ENCODE measurements around the gene ZBTB34.
"Not testable (repeated sequence)": the region's sequence is repeated elsewhere in the genome, so short reads cannot be mapped to it uniquely, and the experiment has no call there.

Gene ZBTB34

DNA sequence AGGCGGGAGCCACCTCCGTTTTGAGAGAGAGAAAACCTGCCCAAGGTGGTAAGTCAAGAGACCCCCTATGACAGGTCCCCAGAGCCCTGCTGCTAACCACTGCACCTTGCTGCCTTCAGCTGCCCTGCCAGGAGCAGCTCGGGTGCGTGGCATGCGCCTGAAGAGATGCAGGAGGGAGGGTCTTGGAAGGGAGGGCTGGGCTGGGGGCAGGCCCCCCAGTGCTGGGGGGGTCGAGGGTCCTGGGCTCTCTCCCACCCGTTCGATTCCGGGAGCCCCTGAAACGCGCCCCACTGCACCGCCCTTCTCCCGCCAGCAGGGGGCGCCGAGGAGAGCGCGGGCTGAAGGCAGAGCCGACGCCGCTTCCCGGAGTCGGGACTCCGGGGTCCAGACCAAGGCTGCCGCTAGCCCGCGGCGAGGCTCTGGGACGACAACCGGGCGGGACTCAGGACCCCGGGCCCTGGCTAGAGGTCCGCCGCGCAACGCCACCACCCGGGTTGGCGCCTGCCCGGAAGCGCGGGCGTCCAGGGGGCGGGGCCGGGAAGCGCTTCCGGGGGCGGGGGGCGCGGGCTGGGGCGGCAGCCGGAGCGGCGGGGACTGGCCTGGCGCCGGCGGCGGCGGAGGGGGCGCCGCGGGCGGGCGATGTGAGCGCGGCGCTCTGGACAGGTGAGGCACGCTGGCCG is at the start of gene ZBTB34:
TSS of gene ZBTB34 (plus strand) at position 563 of the 680 bp plus-strand sequence. CDS start 18,761 bp downstream, outside the sequence.
- DNase-seq (ENCODE audit: low read depth): peak; percentile 55

DNA sequence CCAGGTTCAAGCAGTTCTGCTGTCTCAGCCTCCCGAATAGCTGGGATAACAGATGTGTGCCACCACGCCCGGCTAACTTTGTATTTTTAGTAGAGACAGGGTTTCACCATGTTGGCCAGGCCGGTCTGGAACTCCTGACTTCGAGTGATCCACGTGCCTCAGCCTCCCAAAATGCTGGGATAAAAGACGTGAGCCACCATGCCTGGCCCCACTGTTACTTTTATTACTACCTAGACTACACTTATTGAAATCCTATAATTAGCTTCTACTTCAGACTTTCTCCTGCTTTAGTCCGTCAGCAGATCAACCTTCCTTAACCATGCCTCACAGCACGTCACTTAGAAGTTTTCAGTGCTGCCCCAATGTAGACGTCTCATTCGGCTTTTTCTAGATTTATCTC is 47.4 kb upstream of the ZBTB34 start:
- no peak for DNase-seq (ENCODE audit: low read depth)

GRCh38 chr9:126814091-126814490 is 46.3 kb upstream of the ZBTB34 start:
- no peak for DNase-seq (ENCODE audit: low read depth)

GRCh38 chr9:126817615-126818014 is 42.8 kb upstream of the ZBTB34 start:
- not testable (repeated sequence) for DNase-seq (ENCODE audit: low read depth)

DNA sequence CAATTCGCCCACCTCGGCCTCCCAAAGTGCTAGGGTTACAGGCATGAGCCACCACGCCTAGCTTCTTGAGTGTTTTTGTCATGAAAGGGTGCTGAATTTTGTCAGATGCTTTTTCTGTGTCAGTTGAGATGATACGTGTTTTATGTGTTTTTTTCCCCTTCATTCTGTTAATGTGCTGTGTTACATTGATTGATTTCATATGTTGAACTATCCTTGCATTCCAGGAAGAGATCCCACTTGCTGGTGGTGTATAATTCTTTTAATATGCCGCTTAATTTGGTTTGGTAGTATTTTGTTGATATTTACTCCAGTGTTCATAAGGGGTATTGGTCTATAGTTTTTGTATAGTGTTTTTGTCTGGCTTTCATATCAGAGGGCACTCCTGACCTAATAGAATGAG is 42.0 kb upstream of the ZBTB34 start:
- no peak for DNase-seq (ENCODE audit: low read depth)

- no peak for DNase-seq (ENCODE audit: low read depth)
These were observed 41.0 kb upstream of the ZBTB34 start for GRCh38 chr9:126819482-126819881.

DNA sequence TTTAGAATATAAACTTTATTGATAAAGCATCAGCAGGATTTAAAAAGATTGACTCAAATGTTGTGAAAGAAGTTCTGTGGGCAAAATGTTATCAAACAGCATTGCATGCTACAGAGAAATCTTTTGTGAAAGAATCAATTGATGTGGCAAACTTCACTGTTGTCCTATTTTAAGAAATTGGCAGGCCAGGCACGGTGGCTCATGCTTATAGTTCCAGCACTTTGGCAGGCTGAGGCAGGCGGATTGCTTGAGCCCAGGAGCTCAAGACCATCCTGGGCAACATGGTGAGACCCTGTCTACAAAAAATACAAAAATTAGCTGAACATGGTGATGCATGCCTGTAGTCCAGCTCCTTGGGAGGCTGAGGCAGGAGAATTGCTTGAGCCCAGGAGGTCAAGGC is 38.2 kb upstream of the ZBTB34 start:
- no peak for DNase-seq (ENCODE audit: low read depth)

GRCh38 chr9:126822873-126823272 is 37.6 kb upstream of the ZBTB34 start:
- no peak for DNase-seq (ENCODE audit: low read depth)

- DNase-seq (ENCODE audit: low read depth): not testable (repeated sequence)
These were observed 36.4 kb upstream of the ZBTB34 start for GRCh38 chr9:126824052-126824451.

DNA sequence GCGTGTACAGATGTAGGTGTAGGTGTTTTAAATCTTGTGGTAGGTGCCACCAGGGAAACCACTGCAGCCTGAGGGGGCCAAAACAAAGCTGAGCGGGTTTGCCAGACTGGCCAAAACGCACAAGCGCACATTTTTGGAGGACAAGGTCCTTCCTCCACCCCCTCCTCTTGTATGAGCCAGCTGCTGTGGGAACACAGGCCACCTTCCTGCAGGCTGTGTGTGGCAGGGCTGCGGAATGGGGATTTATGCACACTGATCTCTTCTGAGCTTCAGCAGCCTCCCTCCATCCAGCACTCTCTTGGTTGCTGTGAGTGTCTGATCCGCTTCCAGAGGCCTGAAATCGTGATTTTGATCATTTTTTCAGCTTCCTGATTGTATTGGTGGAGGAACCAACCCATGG is 33.2 kb upstream of the ZBTB34 start:
- no peak for DNase-seq (ENCODE audit: low read depth)

DNA sequence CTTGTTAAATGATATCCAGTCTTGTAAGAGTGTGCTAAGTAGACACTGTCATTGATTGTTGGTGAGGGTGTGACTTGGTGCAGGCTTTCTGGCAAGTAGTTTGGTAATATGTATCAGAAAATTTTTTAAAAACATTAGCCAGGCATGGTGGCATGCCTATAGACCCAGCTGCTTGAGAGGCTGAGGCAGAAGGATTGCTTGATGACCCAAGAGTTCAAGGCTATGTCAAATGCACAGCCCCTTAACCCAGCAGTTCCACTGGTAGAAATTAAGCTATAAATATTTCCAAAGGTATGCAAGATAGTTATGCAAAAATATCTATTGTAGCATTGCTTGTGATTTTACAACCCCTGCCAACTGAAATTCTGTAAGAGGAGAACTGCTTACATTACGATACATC is 31.4 kb upstream of the ZBTB34 start:
- DNase-seq (ENCODE audit: low read depth): no peak

DNA sequence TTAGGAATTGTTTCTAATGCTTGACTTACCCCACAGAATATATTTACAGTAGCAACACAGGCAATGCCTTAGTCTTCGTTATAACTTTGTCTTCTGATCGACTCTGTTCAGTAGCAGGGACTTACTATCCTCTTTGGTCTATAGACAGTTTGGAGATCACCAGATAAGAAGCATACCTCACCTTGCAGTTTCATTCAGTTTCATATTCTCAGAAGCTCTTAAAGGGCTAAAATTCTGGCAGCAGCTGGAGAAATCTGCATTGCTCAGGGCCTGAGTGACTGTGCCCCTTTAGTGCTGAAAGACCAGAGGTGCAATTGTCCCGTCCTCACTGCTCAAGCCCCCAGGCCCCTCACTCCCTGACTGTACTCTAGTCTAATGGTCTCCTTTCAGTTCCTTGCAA is 29.6 kb upstream of the ZBTB34 start:
- no peak for DNase-seq (ENCODE audit: low read depth)

DNA sequence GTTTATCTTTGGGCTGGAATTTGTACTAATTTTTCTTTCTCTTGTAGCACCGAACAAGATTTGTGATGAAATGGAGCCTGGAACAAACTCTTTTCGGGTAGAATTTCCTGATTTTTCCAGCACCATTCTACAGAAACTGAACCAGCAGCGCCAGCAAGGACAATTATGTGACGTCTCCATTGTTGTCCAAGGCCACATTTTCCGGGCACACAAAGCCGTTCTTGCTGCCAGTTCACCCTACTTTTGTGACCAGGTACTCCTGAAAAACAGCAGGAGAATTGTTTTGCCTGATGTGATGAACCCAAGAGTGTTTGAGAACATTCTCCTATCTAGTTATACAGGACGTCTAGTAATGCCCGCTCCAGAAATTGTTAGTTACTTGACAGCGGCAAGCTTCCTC is 28.0 kb upstream of the ZBTB34 start:
- no peak for DNase-seq (ENCODE audit: low read depth)

- DNase-seq (ENCODE audit: low read depth): no peak
These were observed 27.4 kb upstream of the ZBTB34 start for GRCh38 chr9:126833020-126833419.

GRCh38 chr9:126833710-126834345 is 26.6 kb upstream of the ZBTB34 start:
- DNase-seq (ENCODE audit: low read depth): no peak

DNA sequence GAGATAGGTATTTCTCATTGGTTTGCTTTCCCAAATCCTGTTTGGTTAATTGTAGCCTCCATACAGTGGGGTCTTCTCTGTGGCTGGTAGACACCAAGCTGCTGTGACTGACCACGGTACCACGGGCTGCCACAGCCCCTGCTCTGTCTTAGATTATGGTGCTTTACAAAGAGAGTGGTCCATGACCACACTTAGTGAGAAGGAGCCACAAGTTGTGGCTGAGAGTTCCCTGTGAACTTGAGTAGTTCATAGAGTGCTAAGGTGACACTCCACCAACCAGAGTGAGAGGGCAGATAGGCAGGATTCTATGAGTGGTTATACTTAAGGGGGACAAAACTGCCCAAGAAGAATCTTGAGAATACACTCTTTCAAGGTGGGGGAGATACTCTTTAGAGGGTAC is 25.8 kb upstream of the ZBTB34 start:
- no peak for DNase-seq (ENCODE audit: low read depth)

DNA sequence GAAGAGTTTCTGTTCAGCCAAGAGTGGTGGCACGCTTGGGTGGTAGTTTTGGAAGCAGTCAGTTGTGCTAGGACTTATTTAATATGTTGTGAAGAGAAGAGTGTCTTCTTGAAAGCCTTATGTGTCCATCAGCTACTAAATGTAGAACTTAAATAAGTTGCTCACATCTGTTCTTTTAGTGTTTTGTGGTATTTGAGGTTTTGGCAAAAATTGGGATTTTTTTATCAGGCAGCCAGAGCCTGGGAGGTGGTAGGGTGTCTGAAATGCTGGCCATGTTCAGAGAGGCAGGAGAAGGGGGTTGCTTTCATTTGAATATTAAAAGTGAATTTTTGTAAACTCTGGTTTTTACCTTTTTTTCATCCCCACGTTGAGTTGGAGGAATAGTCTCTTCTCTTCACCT is 24.2 kb upstream of the ZBTB34 start:
- DNase-seq (ENCODE audit: low read depth): no peak

- DNase-seq (ENCODE audit: low read depth): no peak
These were observed 22.2 kb upstream of the ZBTB34 start for GRCh38 chr9:126838055-126838811.

- no peak for DNase-seq (ENCODE audit: low read depth)
These were observed 21.5 kb upstream of the ZBTB34 start for GRCh38 chr9:126838895-126839294.

DNA sequence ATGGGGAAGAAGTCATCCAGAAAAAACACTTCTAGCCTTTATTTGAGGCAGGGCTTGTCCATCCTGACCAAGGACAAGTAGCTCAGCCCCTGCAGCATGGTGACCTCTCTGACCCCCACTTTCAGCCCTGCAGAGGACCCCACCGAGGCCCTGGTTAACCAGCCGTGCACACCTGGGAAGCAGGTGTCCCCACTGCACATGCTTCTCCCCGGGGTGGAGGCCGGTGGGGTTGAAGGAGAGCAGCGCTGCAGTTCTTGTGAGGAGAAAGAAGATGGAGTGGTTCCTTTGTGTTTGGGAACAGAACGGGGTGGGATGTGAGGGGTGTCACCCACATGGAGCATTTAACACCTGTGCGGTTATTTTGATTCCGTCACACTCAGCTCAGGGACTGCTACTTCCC is 21.1 kb upstream of the ZBTB34 start:
- no peak for DNase-seq (ENCODE audit: low read depth)

DNA sequence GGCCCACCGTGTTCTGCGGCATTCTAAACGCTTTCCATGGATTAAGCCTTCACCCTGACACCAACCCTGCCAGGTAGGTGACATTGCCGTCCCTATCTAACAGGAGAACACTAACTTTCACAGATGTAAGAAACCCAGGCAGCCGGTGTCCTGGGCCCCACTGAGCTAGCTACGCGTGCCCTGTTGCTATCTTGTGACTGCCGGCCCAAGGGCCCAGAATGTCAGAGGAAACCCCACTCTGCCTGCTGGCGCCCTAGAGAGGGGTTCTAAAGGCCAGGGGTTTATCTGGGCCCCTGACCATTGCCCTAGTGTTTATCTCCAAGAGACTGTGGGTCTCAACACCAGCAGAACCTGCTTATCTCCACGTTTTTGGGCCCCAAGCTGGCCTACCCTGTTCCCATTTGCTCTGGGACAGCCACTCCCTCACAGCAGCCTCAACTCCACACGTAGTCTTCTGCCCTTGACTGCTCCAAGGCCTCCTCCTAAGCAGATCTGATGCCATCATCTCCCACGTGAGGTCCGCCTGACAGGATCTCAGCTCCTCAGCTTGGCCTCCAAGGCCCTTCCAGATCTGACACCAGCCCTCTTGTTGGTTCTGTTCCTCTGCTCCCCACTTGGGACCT is 18.1 kb upstream of the ZBTB34 start:
- no peak for DNase-seq (ENCODE audit: low read depth)

DNA sequence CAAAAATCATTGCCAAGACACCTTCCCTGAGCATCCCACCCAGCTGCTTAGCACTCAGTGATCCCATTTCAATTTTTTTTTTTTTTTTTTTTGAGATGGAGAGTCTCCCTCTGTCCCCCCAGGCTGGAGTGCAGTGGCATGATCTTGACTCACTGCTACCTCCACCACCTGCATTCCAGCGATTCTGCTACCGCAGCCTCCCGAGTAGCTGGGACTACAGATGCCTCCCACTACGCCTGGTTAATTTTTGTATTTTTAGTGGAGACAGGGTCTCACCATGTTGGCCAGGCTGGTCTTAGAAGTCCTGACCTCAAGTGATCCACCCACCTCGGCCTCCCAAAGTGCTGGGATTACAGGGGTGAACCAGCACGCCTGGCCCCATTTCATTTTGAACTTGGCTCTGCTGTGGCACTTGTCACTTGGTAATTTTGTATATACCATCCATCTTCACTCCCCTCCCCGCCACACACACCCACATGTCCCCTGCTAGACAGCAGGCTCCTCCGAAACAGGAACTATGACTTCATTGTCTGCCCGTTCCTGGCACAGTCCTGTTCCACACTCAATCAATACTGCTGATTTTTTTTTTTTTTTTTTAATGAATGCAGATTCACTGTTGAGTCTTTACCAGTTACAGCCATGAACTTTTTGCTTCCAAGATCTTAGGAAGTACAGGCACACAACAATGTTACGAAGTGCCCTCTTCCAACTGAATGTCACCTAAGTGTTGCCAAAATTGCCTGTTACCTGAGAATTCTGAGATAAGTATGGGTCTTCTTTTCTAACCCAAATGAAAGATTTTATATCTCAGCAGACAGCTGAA is 17.3 kb upstream of the ZBTB34 start:
- DNase-seq (ENCODE audit: low read depth): no peak
